GM19455 (cell line): ENCODE results near the gene USF1.
"Not testable (repeated sequence)": the region's sequence is repeated elsewhere in the genome, so short reads cannot be mapped to it uniquely, and the experiment has no call there.

Experiments used
- ATAC-seq: cut with Tn5 transposase; IDR thresholded peaks from one replicate; pipeline ENCODE4 v1.9.1; 2021; ENCODE audit not compliant: unreplicated experiment

The USF1 gene

DNA sequence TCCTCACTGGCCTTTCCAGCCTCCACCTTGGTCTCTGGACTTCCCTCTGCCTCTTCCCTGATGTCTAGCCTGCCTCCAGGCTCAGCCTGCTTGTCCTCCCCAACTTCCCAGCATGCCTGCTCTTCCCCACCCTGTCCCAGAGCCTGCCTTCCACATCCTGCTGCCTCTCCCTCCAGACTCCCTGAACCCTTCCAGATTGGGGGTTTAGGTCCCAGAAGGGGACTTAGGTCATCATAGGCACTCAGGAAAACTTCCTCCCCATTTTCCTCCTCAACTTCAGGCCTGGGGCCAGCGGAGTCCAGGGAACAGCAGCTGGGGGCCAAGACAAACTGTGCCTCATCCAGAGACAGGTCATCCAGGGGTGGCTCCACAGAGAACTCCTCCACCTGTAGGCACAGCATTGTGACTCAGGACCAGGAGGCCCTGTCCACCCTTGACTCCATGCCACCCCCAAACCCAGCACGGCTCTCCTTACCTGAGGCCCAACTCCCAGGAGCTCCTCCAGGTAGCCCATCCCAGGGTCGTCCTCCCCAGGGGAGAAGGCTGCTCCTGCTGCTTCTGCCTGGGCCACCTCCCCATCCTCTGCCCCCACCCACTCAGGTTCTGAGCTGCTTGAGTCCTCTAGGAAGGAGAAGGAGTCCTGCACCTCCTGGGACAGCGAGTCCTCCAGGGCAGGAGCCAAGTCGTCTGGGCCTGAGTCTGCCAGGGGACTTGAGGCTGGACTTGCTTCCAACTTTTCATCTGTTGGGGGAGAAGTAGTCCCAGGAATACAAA, 3.4 kb upstream of the USF1 start:
- no peak for ATAC-seq

DNA sequence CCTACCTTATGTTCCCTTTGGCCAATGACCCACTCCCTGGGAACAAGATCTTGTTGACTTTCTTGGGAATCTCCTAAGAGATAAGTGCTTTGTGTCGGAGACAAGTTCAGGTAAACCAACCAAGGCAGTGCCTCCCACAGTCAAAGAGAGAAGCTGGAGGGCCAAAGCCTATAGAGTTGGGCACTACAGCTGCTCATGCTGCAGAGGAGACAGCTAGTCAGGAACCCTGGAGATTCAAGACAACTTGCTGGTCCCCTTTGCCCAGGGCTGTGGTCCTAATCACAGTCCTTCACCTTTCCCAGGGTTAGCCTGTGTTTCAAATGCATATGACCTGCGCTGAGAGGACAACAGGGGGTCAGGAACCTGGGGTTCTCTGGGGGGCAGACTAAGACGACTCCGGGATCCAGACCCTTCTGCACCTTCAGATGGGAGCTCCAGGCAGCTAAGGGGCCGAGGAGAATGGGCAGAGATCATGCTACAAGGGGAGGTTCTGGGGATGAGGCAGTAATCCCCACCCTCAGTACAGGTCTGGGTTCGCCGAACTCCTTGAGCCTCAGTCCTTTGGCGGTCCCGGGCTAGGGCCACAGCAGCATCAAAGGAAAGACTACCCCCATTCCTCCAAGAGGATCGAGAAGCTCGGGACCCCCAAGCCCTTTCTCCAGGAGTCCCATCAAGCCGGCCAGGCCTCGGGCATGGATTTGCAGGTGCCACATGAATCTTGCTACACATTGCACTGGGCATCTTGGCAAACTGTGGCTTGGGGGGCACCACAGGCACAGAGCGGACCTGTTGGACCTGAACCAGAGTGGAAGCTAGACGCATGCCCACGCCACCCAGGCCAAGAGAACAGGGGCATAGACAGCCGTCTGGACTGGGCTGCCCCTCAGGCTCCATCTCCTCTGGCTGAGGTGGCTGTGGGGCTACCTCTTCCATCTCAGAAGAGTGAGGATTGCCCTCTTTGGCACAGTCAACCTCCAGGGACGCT, 2.0 kb upstream of the USF1 start:
- ATAC-seq, result no peak

DNA sequence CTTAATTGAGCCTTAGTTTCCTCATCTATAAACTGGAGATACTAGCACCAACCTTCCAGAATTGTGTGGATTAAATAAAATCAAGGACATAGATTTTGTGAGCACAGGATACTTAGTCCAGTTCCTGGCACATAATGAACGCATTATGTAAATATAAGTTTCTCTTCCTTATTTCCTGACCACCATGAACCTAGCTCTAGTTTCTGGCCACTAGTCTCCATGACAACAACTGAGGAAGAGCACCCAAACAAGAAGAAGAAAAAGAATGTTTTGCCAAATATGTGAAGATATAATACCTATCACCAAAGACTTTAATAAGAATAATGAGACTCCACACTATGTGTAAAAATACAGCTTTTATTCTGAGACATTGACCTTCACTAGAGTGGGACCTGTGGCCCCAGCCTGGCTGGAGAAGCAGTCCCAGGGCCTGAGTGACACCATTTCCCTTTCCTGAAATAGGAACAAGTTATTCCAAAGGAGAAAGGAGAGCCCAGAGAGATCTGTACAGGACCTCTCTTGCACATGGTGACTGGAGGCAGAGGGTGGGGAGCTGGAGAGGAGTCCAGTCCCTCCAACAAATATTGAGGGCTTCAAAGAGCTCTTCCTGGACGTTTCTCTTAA, 940 bp upstream of the USF1 start:
- no peak for ATAC-seq

DNA sequence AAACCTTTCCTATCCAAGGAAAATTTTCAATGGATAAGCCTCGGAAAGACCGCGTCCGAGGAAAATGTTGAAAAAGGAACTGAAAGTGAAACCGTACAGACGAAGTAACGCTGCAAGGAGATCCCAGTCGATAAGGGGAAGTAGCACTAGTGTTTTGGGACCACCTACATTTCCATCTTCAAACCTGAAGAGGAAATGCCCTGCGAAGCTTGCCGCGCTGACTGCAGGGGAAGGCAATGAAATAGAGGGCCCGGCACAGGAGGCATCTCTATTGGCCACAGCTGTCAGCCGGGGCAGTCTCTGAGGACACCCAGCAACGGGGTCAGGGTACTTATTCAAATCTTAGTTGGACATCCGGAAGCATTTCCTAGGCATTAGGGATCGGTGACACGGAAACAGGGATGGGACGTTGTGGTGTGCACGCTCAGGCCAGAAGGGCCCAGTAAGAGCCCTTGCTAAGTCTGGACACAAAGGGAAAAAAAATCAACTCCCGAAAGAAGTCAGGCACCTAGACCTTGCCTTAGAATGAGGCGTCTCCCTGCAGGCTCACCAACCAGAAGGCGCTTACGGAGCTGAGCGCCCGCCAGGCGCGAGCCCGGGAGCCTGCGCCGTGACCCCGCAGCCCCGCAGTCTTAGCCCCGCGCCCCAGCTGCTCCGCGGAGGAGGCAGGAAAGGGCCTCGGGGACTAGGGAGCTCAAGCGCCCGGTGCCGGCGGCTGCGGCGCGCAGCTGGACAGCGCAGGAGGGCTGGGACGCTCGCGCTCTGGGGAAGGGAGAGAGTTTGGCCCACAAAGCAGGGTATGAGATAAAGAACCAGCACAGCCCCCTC, 655 bp downstream of the USF1 start:
- ATAC-seq, result peak; percentile 42

DNA sequence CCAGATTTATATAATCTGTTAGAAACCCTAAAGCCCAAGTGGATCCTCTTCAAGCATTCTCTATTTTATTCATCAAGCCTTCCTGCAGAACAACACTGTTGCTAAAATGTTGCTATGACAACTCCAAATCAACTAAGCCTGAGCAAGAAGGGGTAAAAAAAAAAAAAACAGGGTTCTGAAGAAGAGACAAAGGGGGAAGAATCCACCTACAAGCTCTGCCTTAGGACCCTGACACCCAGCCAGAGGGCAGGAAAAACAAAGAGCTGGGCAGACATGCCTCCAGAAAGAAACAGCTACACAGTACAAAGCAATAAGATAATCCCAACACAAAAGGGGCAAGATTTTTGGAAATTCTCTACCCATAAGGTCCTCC, 1.3 kb downstream of the USF1 start:
- ATAC-seq, result no peak

DNA sequence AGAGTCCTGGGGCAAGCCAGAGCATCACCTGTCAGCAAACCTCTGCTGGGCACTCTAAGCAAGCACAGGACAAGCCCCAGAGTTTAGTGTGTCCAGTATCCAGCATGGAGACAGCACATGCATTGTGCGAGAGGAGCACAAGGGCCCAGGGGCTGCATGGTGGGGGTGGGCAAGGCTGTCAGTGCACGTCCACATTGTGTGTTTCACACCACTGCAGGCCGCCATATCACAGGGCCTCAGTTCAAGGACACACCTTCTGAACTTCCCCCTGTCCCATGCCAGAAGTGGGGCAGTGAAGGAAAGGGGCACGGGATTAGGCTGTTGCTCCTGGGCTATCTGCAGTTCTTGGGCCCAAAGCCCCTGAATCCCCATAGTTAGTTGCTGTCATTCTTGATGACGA, 6.2 kb downstream of the USF1 start:
- no peak for ATAC-seq

DNA sequence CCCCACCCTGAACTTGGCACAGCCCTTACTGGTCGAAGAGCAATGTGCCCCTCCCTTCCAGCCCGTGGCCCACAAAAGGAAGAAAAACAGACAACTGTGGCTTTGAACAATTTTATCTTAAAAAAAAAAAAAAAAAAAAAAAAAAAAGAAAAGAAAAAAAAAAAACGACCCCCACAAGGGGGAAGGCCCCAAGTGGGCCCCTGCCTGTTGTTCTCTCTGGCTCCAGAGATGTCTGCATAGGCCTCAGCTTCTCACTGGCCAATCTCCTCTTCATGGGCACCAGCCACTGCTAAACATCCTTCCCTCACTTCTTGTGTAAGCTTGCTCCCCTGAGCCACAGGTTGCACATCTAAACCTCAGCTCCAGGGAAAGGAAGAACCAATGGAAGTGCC, 6.6 kb downstream of the USF1 start:
- no peak for ATAC-seq

DNA sequence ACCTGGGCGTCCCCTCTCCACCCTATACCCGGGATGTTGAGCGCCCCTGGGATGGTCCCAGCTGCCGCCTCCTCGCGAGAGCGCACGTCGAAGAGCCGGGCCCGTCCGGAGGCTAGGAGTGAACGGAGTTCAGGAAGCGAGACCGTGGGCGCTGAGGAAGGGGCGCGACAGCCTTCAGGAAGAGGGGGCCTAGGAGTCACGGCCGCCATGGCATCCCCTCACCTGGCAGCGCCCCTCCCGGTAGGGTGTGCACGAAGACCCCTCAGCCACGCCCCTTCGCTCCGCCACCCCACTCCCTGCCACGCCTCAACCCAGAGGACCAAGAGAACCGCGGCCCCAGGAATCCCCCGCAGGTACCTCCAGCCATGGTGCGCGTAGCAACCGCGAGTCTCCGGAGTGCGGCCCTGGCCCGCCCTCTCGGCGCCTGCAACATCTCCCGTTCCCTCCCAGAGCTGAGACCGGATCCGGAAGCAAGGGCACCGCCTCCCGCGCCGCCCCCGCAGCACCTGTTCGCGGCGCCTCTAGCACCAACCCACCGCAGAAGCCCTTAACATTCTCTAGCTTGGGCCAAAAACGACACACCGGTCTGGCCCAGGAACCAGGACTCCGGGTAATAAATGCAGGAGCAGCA, 7.1 kb downstream of the USF1 start, which contains the start of gene TSTD1:
Gene TSTD1, minus strand, starts transcription at position 442 of the 631 bp plus-strand sequence. Its CDS starts 75 bp downstream, at position 367.
- ATAC-seq, result peak; percentile 88

DNA sequence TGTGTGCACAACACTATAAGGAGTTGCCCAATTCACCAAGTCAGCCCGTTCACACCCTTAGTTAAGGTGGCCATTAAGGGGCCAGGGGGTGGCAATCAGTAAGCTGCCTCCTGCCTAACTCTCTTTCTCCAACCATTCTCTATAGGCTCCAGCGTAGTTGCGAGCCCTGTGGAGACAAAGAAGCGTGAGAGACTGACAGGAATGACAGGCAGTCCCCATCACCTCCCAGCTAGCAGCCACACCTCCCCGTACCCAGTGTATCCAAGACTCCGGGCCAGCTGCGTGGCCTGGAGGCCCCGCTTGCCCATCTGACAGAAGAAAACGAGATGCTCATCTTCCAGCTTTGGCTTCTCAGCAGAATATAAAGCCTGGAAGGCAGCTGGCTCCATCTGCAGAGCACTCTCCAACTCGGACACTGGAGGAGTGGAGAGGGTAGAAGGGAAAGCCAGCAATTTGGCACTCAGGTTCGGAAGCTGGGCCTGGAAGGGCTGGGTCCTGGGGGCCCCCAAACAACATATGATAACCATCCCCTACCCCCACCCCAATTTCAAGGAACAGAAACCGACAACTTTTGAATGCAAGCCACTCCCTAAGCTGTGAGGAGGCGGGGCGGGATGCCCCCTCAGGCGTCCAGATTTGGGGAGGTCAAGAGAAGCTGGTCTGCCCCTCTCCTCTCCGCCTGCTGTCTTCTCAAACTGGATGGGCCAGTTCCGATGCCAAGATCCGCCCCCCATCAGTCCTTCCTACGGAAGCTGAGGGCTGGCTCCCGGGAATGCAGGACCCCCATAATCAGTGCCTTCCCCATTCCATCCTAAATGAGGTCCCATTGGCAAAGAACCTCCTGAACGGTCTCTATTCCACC, 7.9 kb downstream of the USF1 start:
- ATAC-seq, result no peak

DNA sequence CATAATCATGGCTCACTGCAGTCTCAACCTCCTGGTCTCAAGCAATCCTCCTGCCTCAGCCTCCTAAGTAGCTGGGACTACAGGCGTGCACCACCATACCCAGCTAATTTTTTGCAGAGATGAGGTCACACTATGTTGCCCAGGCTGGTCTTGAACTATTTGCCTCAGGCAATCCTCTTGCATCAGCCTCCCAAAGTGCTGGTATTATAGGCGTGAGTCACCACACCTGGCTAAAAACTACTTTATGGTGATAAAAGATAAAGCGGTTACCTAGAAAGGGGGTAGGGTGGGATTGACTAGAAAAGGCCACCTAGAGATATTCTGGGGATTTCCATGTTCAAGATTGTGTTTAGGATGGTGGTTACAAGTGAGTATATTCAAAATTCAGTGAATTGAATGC, 12.0 kb downstream of the USF1 start:
- ATAC-seq, result no peak

DNA sequence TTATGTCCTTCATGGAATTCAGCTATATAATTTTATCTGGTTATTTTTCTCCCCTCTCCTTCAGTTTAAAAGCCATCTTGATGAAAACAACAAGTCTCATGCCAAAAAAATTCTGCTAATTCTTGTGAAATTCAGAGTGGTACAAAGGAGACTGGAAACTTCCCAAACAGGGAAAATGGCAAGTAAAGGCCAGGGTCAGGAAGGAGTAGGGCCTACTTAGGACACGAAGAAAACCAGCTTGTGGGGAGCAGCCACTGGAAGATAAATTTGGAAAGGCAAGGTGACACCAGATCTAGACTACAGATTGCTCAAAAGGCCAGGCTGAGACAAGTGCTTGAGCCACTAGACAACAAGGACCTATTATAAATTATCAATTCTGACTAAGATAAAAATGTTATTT, 13.4 kb downstream of the USF1 start:
- no peak for ATAC-seq

DNA sequence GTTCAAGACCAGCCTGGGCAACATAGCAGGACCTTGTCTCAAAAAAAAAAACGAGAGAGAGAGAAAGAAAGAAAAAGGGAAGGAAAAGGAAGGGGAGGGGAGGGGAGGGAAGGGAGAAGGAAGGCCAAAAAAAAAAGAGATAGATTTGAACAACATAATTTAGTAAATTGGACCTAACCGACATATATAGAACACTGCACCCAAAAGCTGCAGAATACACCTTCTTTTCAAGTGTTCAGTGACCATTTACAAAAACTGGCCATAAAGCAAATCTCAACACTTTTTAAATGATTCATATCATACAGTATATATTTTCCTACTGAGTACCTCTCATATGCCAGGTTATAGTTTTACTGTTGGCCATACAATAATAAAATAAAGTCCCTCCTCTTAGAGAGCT, 13.9 kb downstream of the USF1 start:
- no peak for ATAC-seq

DNA sequence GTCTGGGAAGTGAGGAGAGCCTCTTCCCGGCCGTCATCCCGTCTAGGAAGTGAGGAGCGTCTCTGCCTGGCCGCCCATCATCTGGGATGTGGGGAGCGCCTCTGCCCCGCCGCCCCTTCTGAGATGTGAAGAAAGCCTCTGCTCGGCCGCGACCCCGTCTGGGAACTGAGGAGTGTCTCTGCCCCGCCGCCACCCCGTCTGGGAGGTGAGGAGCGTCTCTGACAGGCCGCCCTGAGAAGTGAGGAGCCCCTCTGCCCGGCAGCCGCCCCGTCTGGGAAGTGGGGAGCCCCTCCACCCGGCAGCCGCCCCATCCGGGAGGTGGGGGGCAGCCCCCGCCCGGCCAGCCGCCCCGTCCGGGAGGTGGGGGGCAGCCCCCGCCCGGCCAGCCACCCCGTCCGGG, 16.3 kb downstream of the USF1 start:
- not testable (repeated sequence) for ATAC-seq

DNA sequence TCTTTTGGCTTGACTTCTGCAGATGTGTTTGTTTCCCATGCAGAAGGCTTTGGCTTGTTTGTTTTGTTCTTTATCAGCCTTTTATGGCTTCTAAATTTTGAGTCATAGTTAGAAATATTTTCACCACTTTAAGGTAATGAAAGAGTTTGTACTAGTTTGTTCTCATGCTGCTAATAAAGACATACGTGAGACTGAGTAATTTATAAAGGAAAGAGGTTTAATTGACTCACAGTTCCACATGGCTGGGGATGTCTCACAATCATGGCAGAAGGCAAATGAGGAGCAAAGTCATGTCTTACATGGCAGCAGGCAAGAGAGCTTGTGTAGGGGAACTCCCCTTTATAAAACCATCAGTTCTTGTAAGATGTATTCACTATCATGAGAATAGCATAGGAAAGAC, 18.8 kb downstream of the USF1 start:
- ATAC-seq, result not testable (repeated sequence)

DNA sequence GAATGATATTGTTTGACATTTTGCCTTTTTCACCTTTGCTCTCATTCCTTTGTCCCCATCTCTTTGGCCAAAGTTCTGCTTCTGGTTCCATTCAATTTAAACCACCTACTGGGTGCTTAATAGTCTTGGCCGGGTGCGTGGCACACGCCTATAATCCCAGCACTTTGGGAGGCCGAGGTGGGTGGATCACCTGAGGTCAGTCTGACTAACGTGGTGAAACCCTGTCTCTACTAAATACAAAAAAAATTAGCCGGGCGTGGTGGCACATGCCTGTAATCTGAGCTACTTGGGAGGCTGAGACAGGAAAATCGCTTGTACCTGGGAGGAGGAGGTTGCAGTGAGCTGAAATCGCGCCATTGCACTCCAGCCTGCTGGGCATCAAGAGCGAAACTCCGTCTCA, 23.3 kb downstream of the USF1 start:
- ATAC-seq, result not testable (repeated sequence)

DNA sequence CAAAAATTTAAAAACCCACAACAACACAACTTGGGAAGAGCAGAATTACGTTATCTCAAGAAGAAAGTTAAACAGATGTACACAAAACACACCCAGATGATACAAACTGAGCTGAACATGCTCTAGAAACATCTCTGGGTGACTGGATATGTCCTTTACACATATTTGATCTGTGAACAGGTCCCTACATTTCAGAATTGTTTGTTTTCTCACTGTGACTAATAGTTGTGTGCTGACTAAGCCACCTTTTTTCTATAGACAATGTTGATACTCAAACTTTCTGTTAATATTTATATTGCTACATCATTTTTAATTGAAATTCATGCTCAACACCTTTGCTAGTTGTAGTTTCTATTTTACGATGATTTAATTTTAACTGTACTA, 23.8 kb downstream of the USF1 start:
- no peak for ATAC-seq

DNA sequence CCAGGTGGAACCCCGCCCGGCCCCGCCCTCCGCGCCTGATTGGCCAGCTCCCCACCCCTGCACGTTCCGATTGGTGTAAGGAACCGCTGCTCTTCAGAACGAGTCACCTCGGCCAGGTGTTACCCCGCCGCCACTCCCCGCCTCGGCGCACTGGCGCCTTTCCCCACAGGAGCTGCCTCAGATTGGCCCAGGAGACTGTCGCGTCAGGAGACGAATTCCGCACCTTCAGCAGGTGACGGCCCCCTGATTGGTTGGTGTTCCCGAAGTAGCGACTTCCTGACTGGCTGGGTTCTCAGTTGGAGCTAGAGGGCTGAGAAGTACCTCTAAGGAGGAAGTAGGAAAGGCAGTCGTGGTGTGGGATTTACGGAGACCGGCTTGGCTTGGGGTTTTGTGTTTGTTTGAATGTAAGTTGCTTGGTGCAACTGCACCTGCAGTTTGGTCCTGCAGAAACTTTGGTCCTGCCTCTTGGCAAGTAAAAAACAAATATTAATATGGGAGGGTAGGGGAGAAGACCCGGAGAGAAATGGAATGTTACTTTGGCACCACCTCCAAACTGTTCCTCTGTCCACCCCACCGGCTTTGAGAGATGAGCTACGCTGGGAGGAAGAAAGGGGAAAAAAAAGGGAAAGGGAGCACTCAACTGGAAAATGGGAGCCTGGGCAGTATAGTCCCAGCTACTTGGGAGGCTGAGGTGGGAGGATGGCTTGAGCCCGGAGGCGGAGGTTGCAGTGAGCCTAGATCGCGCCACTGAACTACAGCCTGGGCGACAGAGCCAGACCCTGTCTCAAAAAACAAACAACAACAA, 24.4 kb downstream of the USF1 start:
- ATAC-seq, result peak; percentile 90

DNA sequence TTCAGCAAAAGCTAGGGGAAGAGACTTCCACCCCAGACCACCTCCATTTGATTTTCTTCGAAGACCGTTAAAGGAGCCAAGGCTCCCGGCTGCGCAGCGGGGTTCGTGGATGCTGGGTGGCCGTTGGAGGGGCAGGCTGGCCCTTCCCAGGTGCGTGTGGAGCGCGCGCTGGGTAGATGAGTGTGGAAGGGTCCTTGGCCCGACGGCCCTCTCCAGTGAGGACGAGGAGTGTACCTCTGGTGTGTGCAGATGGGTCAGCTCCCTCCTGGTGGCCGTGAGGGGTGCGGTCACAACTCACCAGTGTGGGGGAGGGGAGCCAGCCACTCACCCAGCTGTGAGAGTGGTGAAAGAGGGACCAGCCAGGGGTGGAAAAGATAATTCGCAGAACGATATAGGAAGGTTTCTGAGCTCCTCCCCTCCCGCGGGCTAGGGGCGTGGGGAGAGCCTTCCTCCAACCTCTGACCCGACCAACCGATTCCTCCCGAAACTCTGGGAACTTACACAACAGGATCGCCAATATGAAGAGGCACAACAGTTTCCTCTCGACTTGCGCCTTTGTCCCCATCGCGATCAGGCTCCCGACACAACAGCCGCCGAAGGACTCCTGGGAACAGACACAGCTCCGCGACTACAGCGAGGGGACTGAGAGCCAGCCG, 25.1 kb downstream of the USF1 start, which contains the start of gene F11R:
Gene F11R, minus strand, starts transcription at position 644 of the 656 bp plus-strand sequence. Its CDS starts 79 bp downstream, at position 565.
- peak; percentile 30 for ATAC-seq
